Measurements from ENCODE around the gene KCNF1. TPM values are rescaled to one million over a fixed set of nuclear protein-coding genes. Genes with fewer than 3 reads are reported as not detected.

KCNF1 gene
- total RNA-seq, 1 donor from 2014 or later: not detected

GRCh38 chr2:10963155-10963554, 51.4 kb downstream of the KCNF1 start:
- peaks cover 6% of the 10 kb centered on the region for H3K4me1 ChIP-seq
- no peaks in the 10 kb centered on the region for H3K9me3 ChIP-seq (ENCODE audit: low read depth)
- TF ChIP-seq EZH2phosphoT487 (IDR thresholded peaks at IDR 0.05): no peak
- no peak for TF ChIP-seq CTCF (IDR thresholded peaks at IDR 0.05)
- no peak for TF ChIP-seq EZH2 (IDR thresholded peaks at IDR 0.05)
- H3K4me2 ChIP-seq: no peak overlapping the region
- H4K20me1 ChIP-seq (ENCODE audit: low read depth): no peaks in the 10 kb centered on the region
- no peak overlapping the region for H3K4me3 ChIP-seq
- no peaks in the 10 kb centered on the region for H3K27me3 ChIP-seq
- no peak overlapping the region for H2AFZ ChIP-seq (replicated peaks)
- H3K27ac ChIP-seq: no peak overlapping the region
- H3K36me3 ChIP-seq: no peaks in the 10 kb centered on the region
- DNase-seq (ENCODE audit: low spot score): no peak
- no peaks in the 10 kb centered on the region for H3K79me2 ChIP-seq (ENCODE audit: low read depth)
- Mint-ChIP-seq H3K4me3 (no peak overlapping the region), H3K27ac (no peak overlapping the region), H3K27me3 (ENCODE audit: insufficient read depth, low read depth) (peaks cover 4% of the 10 kb centered on the region), H3K4me1 (peaks cover 21% of the 10 kb centered on the region), H3K9me3 (peaks cover 10% of the 10 kb centered on the region), H3K36me3 (no peaks in the 10 kb centered on the region)
- no peaks in the 10 kb centered on the region for H3F3A ChIP-seq (ENCODE audit: low read depth)
- H3K9ac ChIP-seq: no peak overlapping the region

Small RNA genes within 50 kb of the gene (small RNA-seq; reads per million reads assigned to genes)
- gene AC079587.1: not detected

Other genes starting within 250 kb of the KCNF1 start
- gene NOL10, start 222.0 kb upstream of the KCNF1 start, total RNA-seq (ENCODE audit: low replicate concordance): 28.5 and 41.9 TPM in 2 replicates
- 0.11 and 0.19 TPM in 2 replicates for gene ATP6V1C2, start 190.3 kb upstream of the KCNF1 start, total RNA-seq (ENCODE audit: low replicate concordance)
- 299 and 381 TPM in 2 replicates for gene PDIA6, start 99.1 kb upstream of the KCNF1 start, total RNA-seq (ENCODE audit: low replicate concordance)
- 11.2 and 19.3 TPM in 2 replicates for gene SLC66A3, start 243.5 kb downstream of the KCNF1 start, total RNA-seq (ENCODE audit: low replicate concordance)